ENCODE data around the gene HASPIN. TPM values are rescaled to one million over a fixed set of nuclear protein-coding genes. Genes with fewer than 3 reads are reported as not detected.
A peak's percentile ranks its signal among the peaks of the same experiment; 100 is the strongest.

Gene HASPIN
- total and polyA plus RNA-seq, 4 donors = 0.24 to 1.1 (median 0.51) TPM

GRCh38 chr17:3693141-3693540 lies 30.6 kb upstream of the HASPIN start:
- peaks cover 0 to 4% (median 1%) of the 10 kb centered on the region in 4 donors for H3K9me3 ChIP-seq (ENCODE audit: control insufficient read depth in 4 of 4, insufficient read depth in 3 of 4, low read length in 3 of 4)
- no peaks in the 10 kb centered on the region for H3K36me3 ChIP-seq (ENCODE audit: control insufficient read depth in 4 of 4, insufficient read depth in 4 of 4, low read length in 4 of 4)
- H3K9ac ChIP-seq (ENCODE audit: insufficient read depth in 1 of 2, low read length in 2 of 2) = no peak overlapping the region
- DNase-seq (no peak), ATAC-seq (ENCODE audit: insufficient read depth, low FRiP score) (no peak)
- 54 to 75% methylated on average over 4 of the region's 4 CpGs for WGBS, 2 donors
- TF ChIP-seq, protein P1, sequence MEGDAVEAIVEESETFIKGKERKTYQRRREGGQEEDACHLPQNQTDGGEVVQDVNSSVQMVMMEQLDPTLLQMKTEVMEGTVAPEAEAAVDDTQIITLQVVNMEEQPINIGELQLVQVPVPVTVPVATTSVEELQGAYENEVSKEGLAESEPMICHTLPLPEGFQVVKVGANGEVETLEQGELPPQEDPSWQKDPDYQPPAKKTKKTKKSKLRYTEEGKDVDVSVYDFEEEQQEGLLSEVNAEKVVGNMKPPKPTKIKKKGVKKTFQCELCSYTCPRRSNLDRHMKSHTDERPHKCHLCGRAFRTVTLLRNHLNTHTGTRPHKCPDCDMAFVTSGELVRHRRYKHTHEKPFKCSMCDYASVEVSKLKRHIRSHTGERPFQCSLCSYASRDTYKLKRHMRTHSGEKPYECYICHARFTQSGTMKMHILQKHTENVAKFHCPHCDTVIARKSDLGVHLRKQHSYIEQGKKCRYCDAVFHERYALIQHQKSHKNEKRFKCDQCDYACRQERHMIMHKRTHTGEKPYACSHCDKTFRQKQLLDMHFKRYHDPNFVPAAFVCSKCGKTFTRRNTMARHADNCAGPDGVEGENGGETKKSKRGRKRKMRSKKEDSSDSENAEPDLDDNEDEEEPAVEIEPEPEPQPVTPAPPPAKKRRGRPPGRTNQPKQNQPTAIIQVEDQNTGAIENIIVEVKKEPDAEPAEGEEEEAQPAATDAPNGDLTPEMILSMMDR (IDR thresholded peaks at IDR 0.05; ENCODE audit: control extremely low read depth, extremely low read depth) = no peak
- peaks cover 3 to 57% (median 32%) of the 10 kb centered on the region in 3 donors for H3K27me3 ChIP-seq (ENCODE audit: control insufficient read depth in 3 of 3, insufficient read depth in 3 of 3, low read length in 2 of 3)
- H3K4me1 ChIP-seq (ENCODE audit: control insufficient read depth in 5 of 5, insufficient read depth in 5 of 5, low read length in 5 of 5) = peaks cover 0 to 7% (median 0%) of the 10 kb centered on the region in 5 donors
- no peak overlapping the region for H3K27ac ChIP-seq (ENCODE audit: low read depth in 1 of 2, low read length in 1 of 2)
- no peak overlapping the region for H3K4me3 ChIP-seq

DNA sequence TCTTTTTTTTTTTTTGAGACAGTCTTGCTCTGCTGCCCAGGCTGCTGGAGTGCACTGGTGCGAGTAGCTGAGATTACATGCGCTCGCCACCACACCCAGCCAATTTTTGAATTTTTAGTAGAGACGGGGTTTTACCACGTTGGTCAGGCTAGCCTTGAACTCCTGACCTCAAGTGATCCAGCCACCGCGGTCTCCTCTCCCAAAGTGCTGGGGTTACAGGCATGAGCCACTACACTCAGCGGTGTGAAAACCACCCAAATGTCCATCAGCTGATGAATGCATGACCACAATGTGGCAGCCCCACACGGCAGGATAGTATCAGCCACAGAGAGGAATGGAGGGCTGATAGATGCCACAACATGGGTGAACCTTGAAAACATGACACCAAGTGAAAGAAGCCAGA lies 29.9 kb upstream of the HASPIN start:
- ATAC-seq (ENCODE audit: insufficient read depth, low FRiP score) (no peak), DNase-seq (no peak)

DNA sequence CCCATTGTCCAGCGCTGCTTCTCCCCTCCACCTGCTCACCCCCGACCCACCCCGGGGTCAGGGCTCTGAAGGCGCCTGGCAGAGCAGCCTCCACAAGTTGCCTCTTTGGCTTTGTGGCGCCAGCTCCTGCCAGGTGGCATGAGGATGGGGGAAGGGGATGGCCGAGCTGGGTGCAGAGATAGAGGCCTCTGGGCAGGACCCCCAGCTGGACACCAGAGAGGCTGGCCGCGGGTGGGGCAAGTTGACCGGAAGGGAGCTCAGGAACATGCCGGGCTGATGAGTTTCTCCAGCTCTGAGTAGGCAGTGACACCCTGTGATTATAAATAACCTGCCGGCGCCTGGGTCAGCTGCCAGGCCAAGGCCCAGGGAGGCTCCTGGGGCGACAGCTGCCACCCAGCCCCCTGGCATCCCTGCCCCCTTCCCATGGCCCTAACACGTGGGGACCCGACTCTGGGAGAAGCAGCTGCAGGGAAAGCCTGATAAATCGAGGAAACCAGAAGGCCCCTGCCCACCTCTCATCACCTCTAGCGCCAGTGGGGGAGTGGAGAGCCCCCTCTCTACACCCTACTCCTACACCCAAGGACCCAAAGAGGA lies 28.5 kb upstream of the HASPIN start:
- 16 to 17% methylated on average over 16 to 17 of the region's 17 CpGs for WGBS, 2 donors
- ATAC-seq (ENCODE audit: insufficient read depth, low FRiP score) = peak; percentile 3

More for the DNA sequence above, 29.9 kb upstream of the HASPIN start:
- Histone ChIP-seq H3K36me3 (ENCODE audit: control insufficient read depth in 4 of 4, insufficient read depth in 4 of 4, low read length in 4 of 4) (no peaks in the 10 kb centered on the region), H3K4me1 (ENCODE audit: control insufficient read depth in 5 of 5, insufficient read depth in 5 of 5, low read length in 5 of 5) (peaks cover 0 to 7% (median 0%) of the 10 kb centered on the region in 5 donors), H3K4me3 (no peak overlapping the region), H3K9ac (ENCODE audit: insufficient read depth in 1 of 2, low read length in 2 of 2) (no peak overlapping the region), H3K27ac (ENCODE audit: low read depth in 1 of 2, low read length in 1 of 2) (no peak overlapping the region), H3K27me3 (ENCODE audit: control insufficient read depth in 3 of 3, insufficient read depth in 3 of 3, low read length in 2 of 3) (peaks cover 3 to 59% (median 36%) of the 10 kb centered on the region in 3 donors), H3K9me3 (ENCODE audit: control insufficient read depth in 4 of 4, insufficient read depth in 3 of 4, low read length in 3 of 4) (peaks cover 0 to 10% (median 3%) of the 10 kb centered on the region in 4 donors)
- TF ChIP-seq, protein P1 (IDR thresholded peaks at IDR 0.05; ENCODE audit: control extremely low read depth, extremely low read depth) = no peak
- 76 to 82% methylated on average over 9 of the region's 9 CpGs for WGBS, 2 donors

More for the DNA sequence above, 28.5 kb upstream of the HASPIN start:
- peaks cover 3 to 57% (median 36%) of the 10 kb centered on the region in 3 donors for H3K27me3 ChIP-seq (ENCODE audit: control insufficient read depth in 3 of 3, insufficient read depth in 3 of 3, low read length in 2 of 3)
- H3K4me3 ChIP-seq = no peak overlapping the region
- no peaks in the 10 kb centered on the region for H3K36me3 ChIP-seq (ENCODE audit: control insufficient read depth in 4 of 4, insufficient read depth in 4 of 4, low read length in 4 of 4)
- H3K27ac ChIP-seq (ENCODE audit: low read depth in 1 of 2, low read length in 1 of 2) = peak overlapping the region in 1 of 2 donors; percentile 84
- no peak for DNase-seq
- H3K9ac ChIP-seq (ENCODE audit: insufficient read depth in 1 of 2, low read length in 2 of 2) = no peak overlapping the region
- H3K9me3 ChIP-seq (ENCODE audit: control insufficient read depth in 4 of 4, insufficient read depth in 3 of 4, low read length in 3 of 4) = peaks cover 0 to 10% (median 3%) of the 10 kb centered on the region in 4 donors
- TF ChIP-seq, protein P1 (IDR thresholded peaks at IDR 0.05; ENCODE audit: control extremely low read depth, extremely low read depth) = no peak
- peaks cover 0 to 7% (median 0%) of the 10 kb centered on the region in 5 donors for H3K4me1 ChIP-seq (ENCODE audit: control insufficient read depth in 5 of 5, insufficient read depth in 5 of 5, low read length in 5 of 5)

Measured in lung (tissue), 12 donors.